NCI-H2227 (cell line): ENCODE measurements around the gene SFT2D1.

ENCODE experiments used
- DNase-seq: peaks from one replicate; lab custom pipeline; 2025; ENCODE audit not compliant: unreplicated experiment; lab: John Stamatoyannopoulos, UW

The SFT2D1 gene

DNA sequence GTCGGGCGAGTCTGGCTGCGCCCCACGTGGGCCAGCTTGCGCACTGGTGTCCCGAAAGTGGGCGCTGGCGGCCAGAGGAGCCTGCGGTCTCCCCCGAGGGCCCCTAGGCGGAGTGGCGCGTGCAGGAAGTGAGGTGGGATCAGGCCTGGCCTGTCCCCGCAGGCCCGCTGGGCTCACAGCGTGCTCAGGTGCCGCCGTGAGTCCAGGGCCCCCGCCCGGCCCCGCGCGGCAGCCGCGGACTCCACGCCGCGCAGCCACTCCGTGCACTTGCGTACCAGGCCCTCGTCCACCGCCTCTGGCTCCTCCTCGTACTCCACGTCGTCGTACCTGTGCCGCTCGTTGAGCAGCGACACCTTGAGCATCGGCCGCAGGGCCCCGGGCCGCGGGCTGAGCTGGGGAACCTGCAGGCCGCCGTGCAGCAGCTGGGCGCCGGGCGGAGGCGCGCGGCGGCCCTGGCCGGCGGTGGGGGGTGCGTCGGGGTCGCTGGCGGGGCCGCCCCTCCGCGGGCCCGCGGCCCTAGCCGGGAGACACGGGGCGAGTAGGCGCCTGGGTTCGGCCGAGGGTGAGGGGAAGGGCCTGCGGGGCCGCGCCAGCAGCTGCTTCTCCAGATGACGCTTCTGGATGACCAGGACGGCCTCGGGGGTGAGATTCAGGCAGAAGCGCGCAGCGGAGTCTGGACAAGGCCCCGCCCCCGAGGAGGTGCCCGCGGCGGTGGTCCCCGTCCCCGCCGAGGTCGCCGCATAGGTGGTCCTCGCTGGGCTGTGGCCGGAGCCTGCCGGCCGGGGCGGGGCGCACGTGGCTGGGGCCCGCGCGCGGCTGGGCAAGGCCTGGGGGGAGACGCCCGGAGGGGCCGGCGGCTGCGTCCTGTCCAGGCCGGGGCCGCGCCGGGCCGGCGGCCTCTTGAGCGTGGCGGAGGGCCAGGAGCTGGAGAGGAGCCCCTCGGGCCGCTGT, 35.0 kb downstream of the SFT2D1 start:
- peak; percentile 28 for DNase-seq

- DNase-seq, result no peak
Observed at GRCh38 chr6:166306378-166307081, 35.8 kb downstream of the SFT2D1 start.

- no peak for DNase-seq
Observed at GRCh38 chr6:166305562-166306117, 36.7 kb downstream of the SFT2D1 start.

DNA sequence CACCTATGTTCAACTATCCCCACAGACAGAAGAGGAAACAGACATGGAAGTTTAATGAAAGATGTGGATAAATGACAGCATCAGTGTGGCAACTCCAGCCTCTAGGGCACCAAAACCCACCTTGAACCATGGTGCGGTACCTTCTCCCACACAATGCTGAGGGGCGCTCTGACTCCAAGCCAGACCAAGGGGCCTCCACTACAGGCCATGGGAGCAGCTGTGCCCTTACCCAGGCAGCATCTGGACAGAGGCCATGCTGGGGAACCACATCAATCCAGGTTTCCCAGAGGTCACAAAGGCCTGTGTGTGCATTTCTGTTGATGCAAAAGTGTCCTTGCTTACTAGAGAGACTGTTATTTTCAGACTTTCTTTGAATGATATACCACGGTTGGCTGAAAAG, 38.2 kb downstream of the SFT2D1 start:
- DNase-seq, result no peak

DNA sequence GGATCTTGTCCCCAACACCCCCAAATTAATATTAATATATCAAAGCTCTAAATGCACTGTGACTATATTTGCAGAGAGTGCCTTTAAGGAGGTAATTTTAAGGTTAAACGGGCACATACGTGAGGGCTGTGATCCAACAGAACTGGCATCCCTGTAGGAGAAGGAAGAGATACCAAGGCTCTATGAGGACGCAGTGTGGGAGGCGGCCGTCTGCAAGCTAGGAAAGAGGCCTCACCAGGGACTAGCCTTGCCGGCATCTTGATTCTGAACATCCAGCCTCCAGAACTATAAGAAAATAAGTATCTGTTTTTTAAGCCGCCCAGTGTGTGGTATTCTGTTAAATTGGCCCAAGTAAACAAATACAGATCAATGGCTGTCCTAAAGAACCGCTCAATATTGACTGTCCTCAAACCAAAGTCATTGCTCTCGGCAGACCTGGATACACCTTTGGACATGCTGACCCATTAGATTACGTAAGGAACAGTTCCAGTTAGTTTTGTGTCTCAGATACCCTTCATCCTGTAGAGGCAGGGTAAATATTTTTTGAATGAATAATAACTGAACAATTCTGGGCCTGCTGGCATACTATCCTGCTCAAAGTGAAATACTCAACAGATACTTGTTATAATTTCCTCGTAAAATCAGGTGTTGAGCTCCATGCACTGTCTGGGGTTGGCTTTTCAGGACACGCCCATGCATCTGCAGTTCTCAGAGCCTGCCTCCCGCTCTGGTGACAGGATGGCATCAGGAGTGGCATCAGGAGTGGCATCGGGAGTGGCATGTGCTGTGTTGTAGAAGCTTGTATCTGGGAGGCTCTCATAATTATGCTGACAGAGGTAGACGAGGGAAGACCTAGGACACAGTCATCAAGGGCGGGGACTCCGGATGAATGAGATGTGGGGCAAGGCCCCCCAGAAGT, 40.5 kb downstream of the SFT2D1 start:
- DNase-seq, result no peak

DNA sequence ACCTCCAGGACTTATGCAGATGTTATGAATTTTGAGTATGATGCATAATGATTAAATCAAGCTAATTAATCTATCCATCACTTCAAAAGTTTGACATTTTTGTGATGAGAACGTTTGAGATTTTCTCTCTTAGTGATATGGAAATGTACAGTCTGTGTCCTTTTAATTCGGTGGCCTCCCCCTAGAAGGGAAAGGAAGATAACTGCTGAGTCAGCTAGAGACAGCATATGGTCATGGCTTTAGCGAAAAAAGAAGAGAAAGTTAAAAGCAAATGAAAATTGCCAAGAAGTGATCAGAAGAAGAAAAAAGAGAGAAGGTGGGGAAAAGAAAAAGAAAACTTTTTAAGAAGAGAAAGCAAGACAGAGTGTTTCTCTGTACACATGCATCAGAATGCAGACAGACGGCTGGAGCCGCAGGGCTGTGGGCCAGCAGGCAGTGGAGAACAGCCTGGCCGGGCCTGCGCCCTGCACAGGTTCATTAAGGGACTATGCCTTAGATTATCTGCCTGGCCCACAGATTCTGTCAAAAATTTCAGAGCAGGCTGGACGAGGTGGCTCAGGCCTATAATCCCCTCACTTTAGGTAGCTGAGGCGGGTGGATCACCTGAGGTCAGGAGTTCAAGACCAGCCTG, 41.9 kb downstream of the SFT2D1 start:
- DNase-seq, result no peak

DNA sequence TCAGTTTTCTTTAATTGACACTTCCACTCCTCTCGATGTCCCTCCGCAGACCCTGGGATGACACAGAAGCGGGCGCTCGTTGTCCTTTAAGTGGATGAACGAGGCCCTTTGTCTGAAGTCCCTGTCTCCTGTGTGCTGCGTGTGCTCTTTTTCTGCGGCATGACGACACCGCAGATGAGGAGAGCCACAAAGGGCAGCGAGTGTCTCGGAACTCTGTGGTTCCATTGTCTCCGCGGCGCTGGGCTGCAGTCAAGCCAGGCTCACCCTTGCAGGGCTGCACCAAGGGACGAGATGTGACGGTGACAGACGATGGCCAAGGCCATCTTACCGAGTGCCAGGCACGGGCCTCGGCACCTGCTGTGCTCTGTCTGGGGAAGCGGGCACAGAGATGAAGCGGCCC, 44.7 kb downstream of the SFT2D1 start:
- DNase-seq, result no peak

GRCh38 chr6:166296035-166296883, 46.1 kb downstream of the SFT2D1 start:
- DNase-seq, result no peak

DNA sequence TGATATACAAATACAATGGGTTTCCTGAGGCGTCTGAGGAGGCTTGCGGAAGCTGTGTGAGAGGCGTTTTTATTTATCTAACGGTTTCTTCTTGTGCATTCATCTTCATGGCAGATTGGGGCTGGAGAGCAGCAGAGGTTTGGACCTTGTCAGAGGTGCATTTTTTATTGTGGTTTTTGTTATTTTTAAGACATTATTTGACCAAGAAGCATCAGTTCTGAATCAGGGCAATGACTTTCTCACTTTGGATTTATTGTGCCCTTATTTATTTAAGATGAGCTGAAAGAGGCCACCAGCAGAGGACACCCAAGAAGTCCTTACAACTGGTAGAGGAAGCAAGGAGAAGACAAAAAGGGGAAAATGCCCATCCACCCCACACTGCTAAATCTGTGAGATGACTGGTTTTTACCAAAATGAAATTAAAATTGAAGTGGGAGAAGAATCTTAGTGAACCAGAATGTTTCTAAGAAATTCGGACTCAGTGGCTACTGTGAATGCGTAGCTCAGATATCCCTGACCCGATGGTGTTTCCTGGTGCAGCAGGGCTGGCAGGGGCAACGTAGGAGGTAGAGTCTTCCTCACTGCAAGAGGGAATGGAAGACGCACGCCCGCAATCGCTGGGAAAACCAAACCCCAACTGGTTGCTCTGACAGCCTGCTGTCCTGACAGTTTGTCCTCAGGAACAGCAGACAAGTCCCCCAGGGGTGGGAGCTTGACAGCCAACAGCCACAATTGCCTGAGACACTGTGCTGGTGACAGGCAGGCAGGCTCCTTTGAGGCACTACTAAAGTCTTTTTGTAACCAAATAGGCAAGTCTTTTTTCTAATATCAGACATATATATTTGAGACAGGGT, 48.4 kb downstream of the SFT2D1 start:
- DNase-seq, result no peak

GRCh38 chr6:166289207-166290060, 52.9 kb downstream of the SFT2D1 start:
- DNase-seq, result no peak

GRCh38 chr6:166286839-166287271, 55.5 kb downstream of the SFT2D1 start:
- no peak for DNase-seq

GRCh38 chr6:166285233-166285632, 57.1 kb downstream of the SFT2D1 start:
- no peak for DNase-seq

- no peak for DNase-seq
Observed at GRCh38 chr6:166284640-166285039, 57.7 kb downstream of the SFT2D1 start.

DNA sequence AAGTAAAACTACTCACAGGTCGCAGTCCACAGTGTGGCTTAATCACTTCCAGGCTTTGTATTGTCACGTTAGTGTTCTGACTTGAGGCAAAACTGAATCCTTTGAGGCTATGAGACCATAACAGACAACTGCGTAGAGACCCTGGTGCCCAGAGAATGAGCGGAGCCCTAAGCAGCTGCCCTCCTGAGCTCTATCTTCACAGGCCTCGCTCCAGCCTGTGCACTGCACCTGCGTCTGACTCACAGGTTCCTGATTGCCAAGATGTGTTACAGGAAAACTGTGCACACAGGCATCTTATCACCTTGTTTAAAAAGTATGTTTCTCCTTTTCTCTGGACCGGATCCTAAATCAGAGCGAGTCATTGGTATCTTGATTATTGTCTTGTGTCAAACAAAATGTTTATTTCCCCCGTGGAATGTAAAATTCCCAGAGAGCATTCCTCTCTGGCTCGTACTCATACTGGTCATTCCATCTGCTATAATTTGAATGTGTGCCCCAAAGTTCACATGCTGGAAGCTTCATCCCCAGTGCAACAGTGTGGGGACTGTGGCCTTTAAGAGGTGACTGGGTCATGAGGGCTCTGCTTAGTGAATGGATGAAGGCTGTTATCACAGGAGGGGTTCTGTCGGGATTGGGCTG, 59.8 kb downstream of the SFT2D1 start:
- DNase-seq, result no peak

DNA sequence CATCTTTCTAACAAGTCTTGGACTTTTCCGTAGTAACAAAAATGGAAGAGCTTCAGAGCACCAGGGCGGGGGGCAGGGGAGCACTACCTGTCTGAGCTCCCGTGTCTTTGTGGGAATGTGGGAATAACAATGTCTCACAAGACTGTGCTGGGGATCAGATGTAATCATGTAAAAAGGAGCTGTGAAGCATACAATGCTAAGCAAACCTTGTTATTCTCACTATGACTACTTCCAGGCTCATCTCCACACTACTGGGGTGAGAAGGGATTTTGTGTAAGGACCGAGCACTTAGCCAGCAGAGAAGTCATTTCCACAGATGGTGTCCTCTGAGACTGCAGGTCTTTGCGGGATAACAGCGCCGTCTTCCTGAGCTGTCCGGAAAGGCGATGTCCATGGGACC, 61.2 kb downstream of the SFT2D1 start:
- no peak for DNase-seq

DNA sequence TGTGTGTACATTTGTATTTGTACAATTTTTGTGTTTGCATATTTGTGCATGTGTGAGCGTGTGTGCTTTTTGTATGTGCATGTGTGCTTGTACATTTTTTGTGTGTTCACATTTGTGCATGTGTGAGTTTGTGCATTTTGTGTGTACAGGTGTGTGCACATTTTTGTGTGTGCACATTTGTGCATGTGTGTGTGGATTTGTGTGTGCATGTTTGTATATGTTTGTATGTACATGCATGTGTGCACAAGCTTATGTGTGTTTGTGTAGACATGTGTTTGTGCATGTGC, 63.0 kb downstream of the SFT2D1 start:
- no peak for DNase-seq
